ENCODE data around the gene CALML3.

The CALML3 gene

GRCh38 chr10:5508786-5509185 is 16.0 kb upstream of the CALML3 start:
- TF ChIP-seq EGR1 (IDR thresholded peaks at IDR 0.05) = no peak

GRCh38 chr10:5509236-5509635 is 15.5 kb upstream of the CALML3 start:
- no peak for TF ChIP-seq FOXM1 (IDR thresholded peaks at IDR 0.05; ENCODE audit: borderline replicate concordance, low read depth)
- TF ChIP-seq CREB1 (IDR thresholded peaks at IDR 0.05; ENCODE audit: low read depth) = no peak
- no peak for TF ChIP-seq ZBTB7A (IDR thresholded peaks at IDR 0.05; ENCODE audit: low read depth)
- no peak for TF ChIP-seq MAX (IDR thresholded peaks at IDR 0.05)
- no peak for TF ChIP-seq RAD21 (IDR thresholded peaks at IDR 0.05; ENCODE audit: low read depth)

GRCh38 chr10:5509691-5510090 is 15.1 kb upstream of the CALML3 start:
- TF ChIP-seq USF1 (IDR thresholded peaks at IDR 0.05) = no peak
- no peak for TF ChIP-seq NFIC (IDR thresholded peaks at IDR 0.05)
- no peak for TF ChIP-seq TAF1 (IDR thresholded peaks at IDR 0.05; ENCODE audit: low read depth)
- no peak for TF ChIP-seq EP300 (IDR thresholded peaks at IDR 0.05; ENCODE audit: borderline replicate concordance)
- TF ChIP-seq ZBTB7A (IDR thresholded peaks at IDR 0.05; ENCODE audit: low read depth) = no peak
- no peak for TF ChIP-seq CREB1 (IDR thresholded peaks at IDR 0.05; ENCODE audit: low read depth)
- TF ChIP-seq TEAD4 (IDR thresholded peaks at IDR 0.05) = no peak
- no peak for TF ChIP-seq TCF12 (IDR thresholded peaks at IDR 0.05; ENCODE audit: low read depth)
- TF ChIP-seq EGR1 (IDR thresholded peaks at IDR 0.05) = no peak
- TF ChIP-seq YY1 (IDR thresholded peaks at IDR 0.05; ENCODE audit: low read depth) = no peak
- TF ChIP-seq REST (IDR thresholded peaks at IDR 0.05; ENCODE audit: low read depth) = no peak
- TF ChIP-seq FOXM1 (IDR thresholded peaks at IDR 0.05; ENCODE audit: borderline replicate concordance, low read depth) = no peak
- TF ChIP-seq MAX (IDR thresholded peaks at IDR 0.05) = no peak

- TF ChIP-seq CEBPB (IDR thresholded peaks at IDR 0.05) (no peak), USF1 (IDR thresholded peaks at IDR 0.05) (no peak), MAX (IDR thresholded peaks at IDR 0.05) (no peak), TAF1 (IDR thresholded peaks at IDR 0.05; ENCODE audit: low read depth) (no peak), TEAD4 (IDR thresholded peaks at IDR 0.05) (no peak), FOXM1 (IDR thresholded peaks at IDR 0.05; ENCODE audit: borderline replicate concordance, low read depth) (no peak), YY1 (IDR thresholded peaks at IDR 0.05; ENCODE audit: low read depth) (no peak), EP300 (IDR thresholded peaks at IDR 0.05; ENCODE audit: borderline replicate concordance) (no peak), REST (IDR thresholded peaks at IDR 0.05; ENCODE audit: low read depth) (no peak), NFIC (IDR thresholded peaks at IDR 0.05) (no peak), CREB1 (IDR thresholded peaks at IDR 0.05; ENCODE audit: low read depth) (no peak), RAD21 (IDR thresholded peaks at IDR 0.05; ENCODE audit: low read depth) (no peak), EGR1 (IDR thresholded peaks at IDR 0.05) (no peak), TCF12 (IDR thresholded peaks at IDR 0.05; ENCODE audit: low read depth) (no peak), ZBTB7A (IDR thresholded peaks at IDR 0.05; ENCODE audit: low read depth) (no peak)
Measured at GRCh38 chr10:5510281-5511072, 14.3 kb upstream of the CALML3 start.

- TF ChIP-seq TCF12 (IDR thresholded peaks at IDR 0.05; ENCODE audit: low read depth) (no peak), CREB1 (IDR thresholded peaks at IDR 0.05; ENCODE audit: low read depth) (no peak), USF1 (IDR thresholded peaks at IDR 0.05) (no peak), MAX (IDR thresholded peaks at IDR 0.05) (no peak), TEAD4 (IDR thresholded peaks at IDR 0.05) (no peak), FOXM1 (IDR thresholded peaks at IDR 0.05; ENCODE audit: borderline replicate concordance, low read depth) (no peak), YY1 (IDR thresholded peaks at IDR 0.05; ENCODE audit: low read depth) (no peak)
Measured at GRCh38 chr10:5511231-5511884, 13.4 kb upstream of the CALML3 start.

Data from Ishikawa (cell line).